GM21367 (cell line): Measurements from ENCODE around the gene CMTM6.
A peak's percentile ranks its signal among the peaks of the same experiment; 100 is the strongest.
"Not testable (repeated sequence)": the region's sequence is repeated elsewhere in the genome, so short reads cannot be mapped to it uniquely, and the experiment has no call there.

Source experiments
- ATAC-seq: cut with Tn5 transposase; IDR thresholded peaks from one replicate; pipeline ENCODE4 v1.9.1; 2021; ENCODE audit not compliant: unreplicated experiment

CMTM6 gene

GRCh38 chr3:32469151-32469874, 33.3 kb downstream of the CMTM6 start:
- ATAC-seq = peak; percentile 4

- ATAC-seq = peak; percentile 73
These were observed 35.1 kb downstream of the CMTM6 start for GRCh38 chr3:32467333-32468070.

DNA sequence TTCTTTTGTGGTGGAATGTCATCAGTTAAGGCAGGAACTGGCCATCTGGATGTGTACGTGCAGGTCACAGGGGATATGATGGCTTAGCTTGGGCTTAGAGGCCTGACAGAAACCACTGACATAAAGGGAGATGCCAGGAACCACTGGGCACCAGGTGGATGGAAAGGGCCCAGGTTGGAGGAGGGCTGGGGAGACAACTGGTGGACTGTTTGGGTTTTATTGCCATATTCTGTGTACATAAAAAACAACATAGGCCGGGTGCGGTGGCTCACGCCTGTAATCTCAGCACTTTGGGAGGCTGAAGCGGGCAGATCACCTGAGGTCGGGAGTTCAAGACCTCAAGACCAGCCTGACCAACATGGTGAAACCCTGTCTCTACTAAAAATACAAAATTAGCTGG, 35.8 kb downstream of the CMTM6 start:
- ATAC-seq = not testable (repeated sequence)

- not testable (repeated sequence) for ATAC-seq
These were observed 37.9 kb downstream of the CMTM6 start for GRCh38 chr3:32464726-32465125.

DNA sequence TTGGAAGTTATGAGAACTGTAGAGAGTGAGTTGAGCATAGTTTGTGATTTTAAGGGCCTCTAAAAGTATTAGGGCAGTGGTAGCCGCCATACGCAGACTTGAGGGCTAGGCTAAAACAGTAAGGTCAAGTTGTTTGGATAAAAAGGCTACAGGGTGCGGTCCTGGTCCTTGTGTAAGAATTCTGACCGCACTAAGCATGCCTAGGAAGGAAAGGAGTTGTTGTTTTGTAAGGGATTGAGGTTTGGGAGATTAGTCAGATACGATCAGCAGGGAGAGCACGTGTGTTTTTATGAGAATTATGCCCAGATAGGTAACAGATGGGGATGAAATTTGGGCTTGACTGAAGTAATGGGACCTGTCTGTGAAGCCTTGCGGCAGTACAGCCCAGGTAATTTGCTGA, 39.2 kb downstream of the CMTM6 start:
- ATAC-seq = not testable (repeated sequence)

GRCh38 chr3:32462191-32462986, 40.3 kb downstream of the CMTM6 start:
- ATAC-seq = not testable (repeated sequence)

- ATAC-seq = not testable (repeated sequence)
These were observed 41.7 kb downstream of the CMTM6 start for GRCh38 chr3:32460817-32461496.

DNA sequence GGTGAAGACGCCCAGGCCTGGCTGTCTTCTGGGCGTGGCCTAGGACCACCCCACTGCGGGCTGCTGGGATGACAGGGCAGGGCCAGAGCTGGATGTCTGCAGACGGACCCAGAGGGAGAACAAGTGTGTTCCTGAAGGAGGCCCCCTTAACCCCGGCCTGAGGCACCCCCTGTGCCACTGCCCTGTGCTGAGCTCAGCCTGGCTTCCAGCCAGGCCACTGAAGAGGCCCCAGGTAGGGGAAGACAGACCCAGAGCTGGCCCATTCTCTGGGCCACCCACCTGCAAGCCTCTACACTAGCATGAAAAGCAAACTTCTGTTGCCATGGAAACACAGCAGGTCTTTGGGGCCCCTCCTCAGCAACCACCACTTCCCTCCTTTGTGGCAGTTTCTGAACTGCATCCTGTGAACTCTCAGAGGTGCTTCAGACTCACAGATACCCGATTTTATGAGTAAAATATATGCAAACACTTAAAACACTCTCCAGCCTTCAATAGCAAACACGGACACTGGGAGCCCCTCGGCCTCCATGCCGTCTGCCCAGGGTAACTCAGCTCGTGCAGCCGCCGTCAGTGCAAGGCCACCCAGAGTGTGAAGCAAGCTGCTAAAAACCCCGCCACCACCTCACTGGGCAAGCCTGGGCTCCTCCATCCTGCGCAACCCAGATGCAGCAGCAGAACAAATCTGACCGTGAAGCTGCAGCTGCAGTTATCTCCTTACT, 42.5 kb downstream of the CMTM6 start:
- peak; percentile 82 for ATAC-seq

GRCh38 chr3:32459450-32459849, 43.2 kb downstream of the CMTM6 start:
- no peak for ATAC-seq

DNA sequence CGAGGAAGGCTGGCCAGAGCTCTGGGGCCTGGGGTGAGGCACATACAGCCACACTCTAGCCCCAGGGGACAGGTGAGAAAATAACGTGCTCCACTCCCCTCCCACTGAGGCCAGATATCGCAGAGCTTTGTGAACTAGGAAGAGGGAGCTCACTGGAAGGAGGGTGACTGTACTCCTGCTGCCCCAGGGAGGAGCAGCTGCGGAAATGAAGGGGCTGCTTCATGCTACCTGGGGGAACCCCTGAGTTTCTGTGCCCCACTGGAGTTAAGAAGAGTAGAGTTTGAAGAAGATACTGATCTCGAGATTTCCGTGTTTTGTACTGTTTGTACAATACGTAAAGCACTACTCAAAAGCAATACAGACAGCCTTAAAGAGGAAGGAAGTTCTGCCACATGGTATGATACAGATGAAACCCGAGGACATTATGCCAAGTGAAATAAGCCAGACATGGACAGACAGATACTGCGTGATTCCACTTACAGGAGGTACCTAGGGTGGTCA, 44.6 kb downstream of the CMTM6 start:
- no peak for ATAC-seq

GRCh38 chr3:32456429-32457130, 46.1 kb downstream of the CMTM6 start:
- no peak for ATAC-seq

GRCh38 chr3:32455609-32456428, 46.8 kb downstream of the CMTM6 start:
- ATAC-seq = no peak

GRCh38 chr3:32454731-32455608, 47.7 kb downstream of the CMTM6 start:
- no peak for ATAC-seq

GRCh38 chr3:32454111-32454510, 48.5 kb downstream of the CMTM6 start:
- ATAC-seq = no peak

DNA sequence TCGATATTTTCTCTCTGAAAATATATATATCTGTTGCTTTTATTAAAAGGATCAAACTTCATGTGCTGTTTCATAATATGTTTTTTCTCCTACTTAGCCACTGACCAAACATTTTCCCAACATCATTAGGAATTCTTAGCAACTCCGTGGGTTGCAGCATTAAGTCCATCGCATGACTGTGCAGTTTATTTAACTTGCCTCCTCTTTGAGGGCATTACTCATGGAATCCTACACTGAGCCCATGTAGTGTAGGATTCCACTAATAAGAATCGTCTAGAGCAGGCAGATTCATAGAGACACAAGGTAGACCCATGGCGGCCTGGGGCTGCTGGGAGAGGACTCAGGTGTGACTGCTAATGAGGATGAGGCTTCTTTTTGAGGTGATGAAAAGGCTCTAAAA, 49.3 kb downstream of the CMTM6 start:
- no peak for ATAC-seq

DNA sequence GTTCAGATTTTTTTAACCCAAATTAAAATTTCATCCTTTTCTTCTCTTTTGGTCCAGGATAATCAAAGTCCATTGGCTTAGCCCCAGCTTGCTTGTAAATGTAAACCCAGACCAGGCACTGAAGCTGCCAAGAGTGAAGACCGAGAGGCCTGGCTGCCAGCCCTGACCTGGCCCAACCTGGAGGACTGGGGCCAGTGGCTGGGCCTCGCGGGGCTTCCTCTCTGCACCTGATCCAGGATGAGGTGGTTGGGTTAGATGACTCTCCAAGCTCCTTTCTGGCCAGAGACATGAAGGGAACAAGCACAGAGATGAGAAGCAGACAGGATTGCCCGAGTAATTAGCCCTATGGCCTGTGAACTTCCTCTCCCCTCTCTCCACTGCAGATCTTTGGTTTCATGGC, 50.6 kb downstream of the CMTM6 start:
- ATAC-seq = no peak

GRCh38 chr3:32450992-32451659, 51.5 kb downstream of the CMTM6 start:
- ATAC-seq = no peak
